Muscle of back (tissue), 11 donors: Measurements from ENCODE around the gene CDH4. TPM values are rescaled to one million over a fixed set of nuclear protein-coding genes. Genes with fewer than 3 reads are reported as not detected.

Source experiments
- DNase-seq, 3 donors: peaks; one replicate each; pipeline versions ENCODE4 v3.0.0 to v3.0.0-alpha.2; 2013
- polyA plus RNA-seq, 10 donors: library from polyadenylated mRNA; unstranded; fragments of 120-200 nt; gene quantifications; one replicate each; pipeline ENCODE4 v1.2.1, GENCODE V29; 2013; ENCODE audit not compliant: insufficient read length in 10 of 10

The CDH4 gene
- polyA plus RNA-seq, 10 donors: 0.74 to 2.0 (median 1.1) TPM

DNA sequence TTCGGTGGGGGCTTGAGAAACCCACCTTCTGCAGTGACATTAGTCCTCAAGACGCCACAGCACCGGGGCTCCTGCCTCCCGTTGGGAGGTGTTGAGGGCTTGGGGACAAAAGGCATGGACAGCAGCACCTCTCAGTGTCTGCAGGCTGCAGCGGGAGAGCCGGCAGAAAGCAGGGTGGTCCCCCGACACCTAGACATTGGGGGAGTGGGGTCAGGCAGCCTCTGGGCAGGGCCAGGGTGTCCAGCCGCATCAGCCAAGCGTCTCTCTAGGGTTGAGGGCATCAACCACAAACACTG, 549.0 kb downstream of the CDH4 start:
- DNase-seq: no peak

GRCh38 chr20:61801428-61801827, 549.4 kb downstream of the CDH4 start:
- DNase-seq: no peak

- DNase-seq: no peak
Observed at GRCh38 chr20:61801857-61802442, 549.9 kb downstream of the CDH4 start.

DNA sequence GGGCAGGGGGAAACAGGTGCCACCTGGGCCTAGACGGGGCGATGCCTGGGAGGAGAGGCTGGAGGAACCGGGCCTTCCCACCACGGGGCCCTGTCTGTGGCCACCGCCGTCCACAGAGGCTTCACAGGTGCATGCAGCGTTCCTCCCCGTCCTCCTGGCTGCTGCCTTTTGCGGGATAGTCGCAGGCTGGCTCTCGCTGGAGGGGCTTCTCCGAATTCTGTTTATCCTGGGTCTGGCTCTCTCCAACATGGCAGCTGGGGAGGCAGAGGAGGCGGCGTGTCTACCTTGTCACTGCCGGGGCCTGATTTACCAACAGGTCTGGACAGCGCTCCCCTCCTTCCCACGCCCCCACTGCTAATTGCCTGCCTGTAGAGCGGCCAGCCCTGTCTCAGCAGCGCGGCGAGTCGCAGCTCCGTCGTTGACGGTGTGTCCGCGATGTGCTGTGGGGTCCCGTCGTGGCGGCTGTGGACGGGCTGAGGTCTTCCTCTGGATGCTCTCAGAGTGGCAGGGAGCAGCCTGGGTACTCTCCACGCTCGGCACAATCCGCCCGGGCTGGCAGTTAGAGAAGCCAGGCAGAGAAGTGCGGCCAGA, 550.8 kb downstream of the CDH4 start:
- no peak for DNase-seq

DNA sequence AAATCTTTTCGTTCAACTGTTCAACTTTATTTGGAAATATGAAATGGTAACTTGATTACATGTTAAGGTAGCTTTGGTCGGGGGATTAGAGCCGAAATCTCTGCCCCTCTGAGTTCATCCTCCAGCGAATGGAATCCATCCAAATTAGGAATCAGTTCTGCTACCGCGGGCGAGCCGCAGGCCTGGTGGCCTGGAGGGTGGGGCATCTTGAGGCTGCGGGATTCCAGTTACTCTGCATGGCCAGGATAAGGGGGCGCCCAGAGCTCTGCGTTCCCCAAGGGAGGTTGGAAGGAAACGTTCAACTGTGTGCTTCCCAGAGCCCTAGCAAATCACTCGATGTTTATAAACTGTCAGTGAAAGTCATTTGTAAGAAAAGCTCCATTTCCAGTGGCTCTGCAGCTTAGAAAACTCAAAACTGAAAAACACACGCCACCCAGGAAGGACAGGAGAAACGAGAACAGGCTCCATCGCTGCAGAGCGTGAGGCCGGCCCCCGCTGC, 551.4 kb downstream of the CDH4 start:
- peak in 2 of 3 donors; percentile 8 to 43 for DNase-seq

- DNase-seq: peak in 2 of 3 donors; percentile 7 to 17
Observed at GRCh38 chr20:61803915-61804751, 552.1 kb downstream of the CDH4 start.

DNA sequence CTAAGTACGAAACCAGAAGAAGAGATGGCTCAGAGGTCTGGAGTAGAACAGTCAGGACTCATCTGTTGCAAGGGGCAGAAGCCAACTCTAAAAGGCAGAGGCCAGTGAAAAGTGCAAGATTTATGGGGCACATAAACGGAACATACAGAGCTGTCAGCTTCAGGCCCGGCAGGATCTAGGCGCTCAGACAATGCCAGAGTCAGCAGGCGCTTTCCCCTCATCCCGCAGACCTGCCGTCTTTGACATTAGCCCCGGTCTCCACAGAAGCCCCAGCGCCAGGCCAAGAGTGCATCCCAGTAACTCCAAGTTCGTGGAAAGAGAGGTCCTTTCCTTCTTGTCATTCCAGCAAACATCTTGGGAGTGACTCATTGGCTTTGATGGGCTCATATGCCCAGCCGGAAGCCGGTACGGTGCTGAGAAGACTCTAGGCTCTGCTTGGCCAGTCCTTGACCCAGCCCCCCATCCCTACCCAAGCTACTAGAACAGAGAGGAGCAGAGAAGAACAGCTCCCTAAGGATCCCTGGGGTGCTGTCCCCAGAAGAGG, 552.8 kb downstream of the CDH4 start:
- no peak for DNase-seq

- no peak for DNase-seq
Observed at GRCh38 chr20:61805365-61805764, 553.3 kb downstream of the CDH4 start.

- no peak for DNase-seq
Observed at GRCh38 chr20:61805781-61806180, 553.7 kb downstream of the CDH4 start.

GRCh38 chr20:61806314-61806713, 554.3 kb downstream of the CDH4 start:
- no peak for DNase-seq

- DNase-seq: no peak
Observed at GRCh38 chr20:61806995-61807394, 554.9 kb downstream of the CDH4 start.

DNA sequence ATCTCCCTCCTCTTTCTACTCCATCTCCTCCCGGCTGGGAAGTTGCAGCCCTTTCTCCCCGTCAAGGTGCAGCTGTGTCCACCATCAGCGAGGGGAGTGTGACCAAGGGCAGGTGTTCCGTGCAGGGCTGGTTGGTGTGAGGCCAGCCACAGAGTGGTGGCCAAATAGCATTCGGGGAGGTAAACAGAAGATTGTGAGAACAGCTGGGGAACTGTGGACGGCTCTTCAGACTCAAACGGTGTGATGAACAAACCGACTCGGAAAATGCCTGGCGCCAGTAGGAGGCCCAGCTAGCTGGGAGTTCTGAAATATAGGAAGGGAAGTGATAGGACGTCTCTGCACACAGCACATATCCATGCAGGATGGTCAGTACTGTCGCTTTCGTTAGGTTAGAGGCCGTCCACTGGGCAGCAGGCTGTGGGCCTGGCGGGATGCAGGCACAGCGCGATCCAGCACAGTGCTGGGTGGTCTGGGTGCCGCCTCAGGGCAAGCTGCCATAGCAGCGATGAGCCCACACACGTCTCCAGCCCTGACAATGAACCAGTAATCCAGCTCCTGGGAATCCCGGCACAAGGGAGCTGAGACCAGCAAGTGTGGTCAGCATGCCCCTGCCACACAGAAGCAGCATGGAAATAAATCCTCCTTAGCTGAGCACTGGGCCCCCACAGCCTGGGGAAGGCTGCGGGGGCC, 555.6 kb downstream of the CDH4 start:
- peak in 2 of 3 donors; percentile 10 to 47 for DNase-seq

GRCh38 chr20:61808447-61808846, 556.4 kb downstream of the CDH4 start:
- peak; percentile 11 to 75 (median 40) for DNase-seq

GRCh38 chr20:61809006-61809770, 557.1 kb downstream of the CDH4 start:
- no peak for DNase-seq

DNA sequence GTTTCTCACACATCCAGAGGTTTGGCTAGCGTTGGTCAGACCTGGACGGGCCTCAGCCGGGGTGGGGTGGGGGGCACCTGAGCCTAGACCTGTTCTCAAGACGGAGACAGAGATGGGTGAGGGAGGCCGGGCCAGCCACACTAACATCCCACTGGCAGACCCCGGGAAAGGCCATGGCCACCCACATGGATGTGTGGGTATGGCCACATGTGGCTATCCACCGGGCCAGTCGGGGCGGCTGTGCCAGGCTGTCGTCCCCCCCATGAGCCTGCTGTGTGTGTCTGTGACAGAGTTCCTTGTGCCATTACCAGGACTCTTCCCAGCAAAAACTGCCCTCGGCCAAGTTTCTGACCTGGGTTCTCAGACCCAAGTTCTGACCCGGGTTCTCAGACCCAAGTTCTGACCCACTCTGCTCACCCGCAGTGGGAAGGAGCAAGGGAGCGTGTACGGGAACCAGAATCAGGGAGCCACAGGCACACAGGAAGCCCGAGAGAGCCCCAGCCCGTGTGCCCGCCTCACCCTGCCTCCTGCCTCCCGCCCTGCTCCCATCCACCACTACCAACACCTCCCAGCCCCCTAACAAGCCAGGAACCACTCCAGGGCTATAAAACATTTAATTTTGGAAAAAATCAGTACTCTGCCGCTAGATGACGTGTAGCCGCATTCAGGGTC, 558.1 kb downstream of the CDH4 start:
- no peak for DNase-seq

DNA sequence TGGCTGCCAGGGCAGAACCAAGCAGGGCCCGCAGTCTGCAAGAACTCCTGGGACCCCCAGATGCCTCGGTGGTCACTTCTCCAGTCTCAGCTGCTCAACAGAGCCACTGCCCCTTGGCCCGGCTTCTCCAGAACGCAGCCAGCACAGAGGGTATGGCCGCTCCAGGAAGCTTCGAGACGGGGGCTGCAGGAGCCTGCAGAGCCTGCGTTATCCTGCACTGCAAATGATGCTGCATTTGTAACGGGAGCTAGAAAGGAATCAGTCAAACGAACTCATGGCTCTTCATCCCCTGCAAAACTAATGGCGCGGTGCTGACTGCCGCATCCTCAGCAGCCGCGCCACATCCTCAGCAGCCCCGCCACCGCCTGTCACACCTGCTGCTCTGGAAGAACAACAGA, 558.7 kb downstream of the CDH4 start:
- DNase-seq: no peak

DNA sequence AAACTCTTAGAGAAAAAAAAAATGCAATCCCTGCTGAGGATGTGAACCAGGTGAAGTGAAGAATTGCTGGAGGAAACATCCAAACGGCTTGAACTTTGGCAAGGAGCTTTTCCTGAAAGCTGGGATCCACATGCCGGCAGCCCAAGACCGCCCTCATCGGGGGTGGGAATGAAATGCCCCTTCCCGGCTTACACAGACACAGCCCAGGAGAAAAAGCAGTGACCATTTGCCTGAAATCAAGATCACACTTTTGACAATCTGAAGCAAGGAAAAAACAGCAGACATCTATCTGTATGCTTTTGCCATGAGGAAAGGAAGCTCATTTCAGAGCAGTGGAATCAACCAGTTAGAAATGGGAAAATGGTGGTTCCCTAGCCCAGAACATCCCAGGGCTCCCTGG, 559.1 kb downstream of the CDH4 start:
- no peak for DNase-seq

DNA sequence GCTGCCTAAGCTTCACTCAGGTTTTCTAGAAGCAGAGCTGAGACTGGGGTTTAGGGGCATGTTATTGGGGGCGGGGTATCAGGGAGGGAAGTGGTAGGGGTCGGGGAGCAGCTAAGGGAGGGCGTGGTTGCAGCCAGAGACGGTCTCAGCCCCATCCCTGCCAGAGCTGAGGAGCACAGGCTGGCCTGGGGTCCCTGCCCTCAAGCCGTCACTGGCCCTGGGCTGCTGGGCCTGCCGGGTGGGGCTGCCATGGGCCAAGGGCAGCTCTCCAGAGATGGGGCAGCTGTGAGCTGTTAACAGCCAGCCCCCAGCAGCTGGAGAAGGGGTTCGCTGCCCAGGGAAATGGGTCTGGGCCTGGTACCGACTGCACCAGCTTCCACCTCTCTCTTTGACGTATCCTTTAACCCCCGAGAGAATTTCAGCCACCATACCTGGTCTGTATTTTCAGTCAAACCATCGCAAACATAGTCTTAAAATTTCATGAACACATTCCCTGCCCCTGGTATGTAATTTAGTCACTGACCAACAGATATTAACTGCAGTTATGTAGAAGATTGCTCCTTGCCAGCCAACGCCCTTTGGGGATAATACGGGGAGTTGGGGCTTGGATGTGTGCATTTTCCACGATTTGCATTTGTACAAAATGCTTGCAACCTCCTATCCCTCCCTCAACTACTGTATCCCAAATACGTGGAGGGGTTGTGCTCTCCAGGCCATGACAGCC, 560.2 kb downstream of the CDH4 start:
- no peak for DNase-seq

- DNase-seq: no peak
Observed at GRCh38 chr20:61812845-61813485, 560.9 kb downstream of the CDH4 start.

GRCh38 chr20:61813791-61814190, 561.7 kb downstream of the CDH4 start:
- no peak for DNase-seq
